HG03097 (cell line): Measurements from ENCODE around the gene MAPKAP1.

Experiments
- ATAC-seq: cut with Tn5 transposase; IDR thresholded peaks from one replicate; pipeline ENCODE4 v1.9.1; 2021; ENCODE audit not compliant: unreplicated experiment, low FRiP score

MAPKAP1 gene

GRCh38 chr9:125544484-125544883 lies 162.5 kb downstream of the MAPKAP1 start:
- ATAC-seq = no peak

GRCh38 chr9:125541840-125542243 lies 165.2 kb downstream of the MAPKAP1 start:
- ATAC-seq = no peak

- ATAC-seq = no peak
These were observed 166.5 kb downstream of the MAPKAP1 start for GRCh38 chr9:125540497-125540896.

GRCh38 chr9:125538092-125538473 lies 168.9 kb downstream of the MAPKAP1 start:
- no peak for ATAC-seq

GRCh38 chr9:125537442-125538091 lies 169.4 kb downstream of the MAPKAP1 start:
- ATAC-seq = no peak

GRCh38 chr9:125536776-125537175 lies 170.2 kb downstream of the MAPKAP1 start:
- ATAC-seq = no peak

GRCh38 chr9:125536167-125536772 lies 170.7 kb downstream of the MAPKAP1 start:
- no peak for ATAC-seq

- ATAC-seq = no peak
These were observed 171.9 kb downstream of the MAPKAP1 start for GRCh38 chr9:125534971-125535701.

GRCh38 chr9:125532812-125533594 lies 174.0 kb downstream of the MAPKAP1 start:
- ATAC-seq = no peak

GRCh38 chr9:125532412-125532811 lies 174.6 kb downstream of the MAPKAP1 start:
- no peak for ATAC-seq

GRCh38 chr9:125529589-125530515 lies 177.2 kb downstream of the MAPKAP1 start:
- peak; percentile 61 for ATAC-seq

GRCh38 chr9:125529107-125529506 lies 177.9 kb downstream of the MAPKAP1 start:
- ATAC-seq = no peak

GRCh38 chr9:125527471-125528002 lies 179.5 kb downstream of the MAPKAP1 start:
- no peak for ATAC-seq

- no peak for ATAC-seq
These were observed 180.9 kb downstream of the MAPKAP1 start for GRCh38 chr9:125525921-125526631.

GRCh38 chr9:125524583-125525355 lies 182.2 kb downstream of the MAPKAP1 start:
- no peak for ATAC-seq

GRCh38 chr9:125523681-125524080 lies 183.3 kb downstream of the MAPKAP1 start:
- no peak for ATAC-seq

- ATAC-seq = no peak
These were observed 184.7 kb downstream of the MAPKAP1 start for GRCh38 chr9:125522328-125522725.
